Measurements from ENCODE around the gene LTB.
"Not testable (repeated sequence)": the region's sequence is repeated elsewhere in the genome, so short reads cannot be mapped to it uniquely, and the experiment has no call there.

The LTB gene

DNA sequence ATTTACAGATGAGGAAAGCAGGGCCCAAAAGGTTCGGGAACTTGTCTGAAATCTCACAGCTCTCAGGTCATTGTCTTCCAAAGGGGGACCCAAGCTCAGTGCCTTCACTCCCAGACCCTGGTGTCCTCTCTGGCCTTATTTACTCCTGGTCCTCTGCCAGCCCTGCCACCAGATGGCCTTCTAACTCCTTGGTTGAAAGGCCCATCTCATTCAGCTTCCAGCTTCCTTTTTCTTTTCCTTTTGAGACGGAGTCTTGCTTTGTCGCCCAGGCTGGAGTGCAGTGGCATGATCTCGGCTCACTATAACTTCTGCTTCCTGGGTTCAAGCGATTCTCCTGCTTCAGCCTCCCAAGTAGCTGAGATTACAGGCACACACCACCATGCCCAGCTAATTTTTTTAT is 30.9 kb downstream of the LTB start:
- not testable (repeated sequence) for DNase-seq (ENCODE audit: low read depth in 2 of 2)

DNA sequence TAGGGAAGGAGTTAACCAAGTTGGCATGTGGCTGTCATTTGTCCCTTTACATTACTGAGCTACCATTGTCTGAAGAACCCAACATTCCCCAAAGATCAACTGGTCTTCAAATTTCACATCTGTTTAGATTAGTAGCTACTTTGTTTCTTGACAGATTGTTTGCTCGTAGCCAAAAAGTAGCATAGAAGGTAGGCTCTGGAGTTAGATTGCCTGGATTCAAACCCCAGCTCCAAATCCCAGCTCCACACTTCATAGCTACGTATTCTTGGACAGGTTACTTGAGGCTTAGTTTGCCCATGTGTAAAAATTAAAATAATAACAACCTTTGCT is 33.7 kb downstream of the LTB start:
- DNase-seq (ENCODE audit: low read depth in 2 of 2) = no peak

- no peak for DNase-seq (ENCODE audit: low read depth in 2 of 2)
Observed at GRCh38 chr6:31547727-31548543, 34.3 kb downstream of the LTB start.

- DNase-seq (ENCODE audit: low read depth in 2 of 2) = peak; percentile 89 to 90
Observed at GRCh38 chr6:31546958-31547726, 35.1 kb downstream of the LTB start, which contains the start of gene NFKBIL1. TSS of gene NFKBIL1 (plus strand) at chr6:31547608. CDS start at chr6:31547695, 87 bp downstream.

- peak; percentile 83 to 88 for DNase-seq (ENCODE audit: low read depth in 2 of 2)
Observed at GRCh38 chr6:31546339-31546957, 35.8 kb downstream of the LTB start, which contains the start of gene ATP6V1G2. TSS of gene ATP6V1G2 (minus strand) at chr6:31546608. CDS start at chr6:31546559, 49 bp downstream.

DNA sequence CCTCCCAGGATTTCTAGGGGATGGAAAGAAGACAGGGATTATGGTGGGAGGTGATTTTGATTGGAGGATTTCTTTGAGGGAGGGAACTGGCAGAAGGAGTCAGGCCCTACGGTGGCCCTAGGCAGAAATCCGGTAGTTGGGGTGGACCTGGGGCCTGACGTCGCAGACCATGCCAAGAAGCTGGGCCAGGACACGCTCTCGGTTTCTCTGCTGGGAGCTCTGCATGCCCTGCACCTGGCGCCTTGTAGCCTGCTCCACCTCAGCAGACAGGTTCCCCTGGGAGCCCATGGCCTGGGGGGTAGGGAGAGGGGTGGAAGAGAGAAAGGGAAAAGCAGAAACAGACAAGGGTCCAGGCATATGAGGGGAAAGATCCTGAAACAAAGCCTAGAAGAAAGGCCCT is 36.9 kb downstream of the LTB start:
- DNase-seq (ENCODE audit: low read depth in 2 of 2) = no peak

- no peak for DNase-seq (ENCODE audit: low read depth in 2 of 2)
Observed at GRCh38 chr6:31544676-31545075, 37.5 kb downstream of the LTB start.

GRCh38 chr6:31543639-31544038 is 38.6 kb downstream of the LTB start:
- DNase-seq (ENCODE audit: low read depth in 2 of 2) = no peak

DNA sequence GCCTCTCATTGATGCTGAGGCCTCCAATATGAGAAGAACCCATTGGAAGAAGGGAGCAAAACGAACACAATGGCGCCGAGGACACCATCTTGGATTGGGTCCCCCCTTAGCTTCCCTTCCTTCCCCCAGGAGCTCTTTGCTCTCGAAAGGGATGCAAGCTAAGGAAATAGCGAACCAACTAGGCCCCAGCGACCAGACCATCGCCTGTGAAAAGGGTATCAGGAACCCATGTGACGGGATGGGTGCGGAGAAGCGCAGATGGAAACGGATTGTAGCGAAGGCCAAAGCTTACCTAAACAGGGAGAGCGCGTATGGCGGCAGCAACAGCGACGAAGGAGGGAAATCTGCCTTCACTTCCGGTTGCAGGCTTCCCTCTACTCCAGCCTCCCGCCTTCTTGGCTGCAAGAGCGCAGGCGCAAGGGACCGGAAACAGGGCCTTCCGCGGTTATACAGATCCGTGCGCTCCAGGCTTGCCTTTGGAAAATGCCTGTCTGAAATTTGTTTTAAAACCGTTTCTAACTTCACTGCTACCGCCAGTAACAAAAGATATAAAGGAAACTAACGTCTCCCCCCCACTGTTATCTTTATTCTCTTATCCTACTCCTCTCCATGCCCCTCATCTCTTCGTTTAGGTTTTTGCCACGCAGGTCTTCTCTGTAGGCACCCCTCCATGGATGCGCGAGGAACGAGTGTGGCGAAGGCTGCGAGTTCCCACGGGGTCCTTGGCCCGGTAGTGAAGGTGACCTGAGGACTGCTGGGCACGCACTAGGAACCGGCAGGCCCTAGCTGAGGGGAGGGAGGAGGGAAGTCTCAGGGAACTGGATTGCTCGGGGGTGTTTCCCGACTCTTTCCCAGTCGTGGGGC is 40.3 kb downstream of the LTB start, which contains the start of gene DDX39B:
DDX39B (minus strand) TSS at position 346 of the 864 bp plus-strand sequence. CDS start 1,471 bp downstream, outside the sequence.
- peak; percentile 89 to 91 for DNase-seq (ENCODE audit: low read depth in 2 of 2)

DNA sequence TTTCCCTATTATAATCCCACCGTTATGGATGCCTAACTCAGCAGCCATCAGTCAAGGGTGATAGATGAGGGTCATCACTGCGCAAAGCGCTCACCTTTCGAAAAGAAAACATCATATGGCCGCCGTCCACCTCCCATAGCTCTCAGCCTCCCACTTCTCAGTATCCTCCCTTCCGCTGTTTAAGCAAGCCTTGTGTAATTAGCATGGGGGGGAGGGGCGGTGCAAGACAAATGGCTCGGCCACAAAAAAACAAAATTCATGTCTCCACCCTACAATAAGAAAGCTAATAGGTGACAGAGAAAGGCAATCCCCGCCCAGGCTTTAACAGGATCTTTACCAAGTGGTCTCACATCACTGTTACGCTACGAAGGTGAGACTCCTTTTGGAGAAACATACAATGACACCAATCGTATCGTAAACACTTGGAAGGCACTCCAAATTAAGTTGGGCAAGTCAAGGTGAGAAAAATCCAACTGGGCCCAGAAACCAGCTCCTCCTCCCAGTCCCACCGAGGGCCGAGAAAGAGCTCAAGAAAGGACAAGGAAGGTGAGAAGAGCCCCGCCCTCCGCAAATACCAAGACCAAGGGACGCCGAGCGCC is 41.1 kb downstream of the LTB start:
- peak in 1 of 2 donors; percentile 37 for DNase-seq (ENCODE audit: low read depth in 2 of 2)

- no peak for DNase-seq (ENCODE audit: low read depth in 2 of 2)
Observed at GRCh38 chr6:31540640-31541039, 41.6 kb downstream of the LTB start.

- DNase-seq (ENCODE audit: low read depth in 2 of 2) = no peak
Observed at GRCh38 chr6:31538805-31539400, 43.3 kb downstream of the LTB start.

- no peak for DNase-seq (ENCODE audit: low read depth in 2 of 2)
Observed at GRCh38 chr6:31535538-31536324, 46.5 kb downstream of the LTB start.

DNA sequence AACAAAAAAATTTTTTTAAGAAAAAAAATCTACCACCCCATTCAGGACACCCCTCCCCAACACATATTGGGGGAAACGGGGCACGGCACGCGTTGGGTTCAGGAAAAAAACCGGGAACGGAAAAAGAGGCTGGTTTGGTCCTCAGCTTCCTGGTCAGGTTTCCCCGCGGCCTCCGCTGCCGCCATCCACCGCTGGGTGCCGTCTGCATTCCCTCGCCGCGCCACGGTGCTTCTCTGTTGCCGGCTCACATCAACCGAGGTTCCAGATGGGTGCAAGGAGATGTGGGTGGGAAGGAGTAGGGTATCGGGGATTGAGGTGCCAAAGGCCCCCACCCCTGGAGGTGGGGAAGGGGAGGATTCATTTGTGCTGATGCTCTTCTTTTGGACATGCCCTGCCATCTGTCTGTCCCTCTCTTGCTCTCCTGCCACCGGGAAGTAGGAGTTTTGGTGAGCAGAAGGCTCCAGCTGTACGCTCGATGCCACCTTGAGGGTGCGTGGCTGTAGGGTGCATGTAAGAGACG is 47.6 kb downstream of the LTB start:
- DNase-seq (ENCODE audit: low read depth in 2 of 2) = no peak

DNA sequence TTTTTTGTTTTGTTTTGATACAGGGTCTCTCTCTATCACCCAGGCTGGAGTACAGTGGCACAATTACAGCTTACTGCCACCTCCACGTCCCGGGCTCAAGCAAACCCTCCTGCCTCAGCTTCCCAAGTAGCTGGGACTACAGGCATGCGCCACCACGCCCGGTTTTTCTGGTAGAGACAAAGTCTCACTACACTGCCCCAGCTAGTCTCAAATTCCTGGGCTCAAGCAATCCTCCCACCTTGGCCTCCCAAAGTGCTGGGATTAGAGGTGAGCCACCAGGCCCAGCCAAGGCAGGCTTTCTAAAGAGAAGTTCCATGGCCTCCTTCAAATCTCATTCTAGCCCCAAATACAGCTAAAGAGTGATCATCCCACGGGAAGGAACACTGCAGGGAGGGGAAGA is 48.2 kb downstream of the LTB start:
- no peak for DNase-seq (ENCODE audit: low read depth in 2 of 2)

GRCh38 chr6:31533455-31533841 is 48.8 kb downstream of the LTB start:
- DNase-seq (ENCODE audit: low read depth in 2 of 2) = no peak

- no peak for DNase-seq (ENCODE audit: low read depth in 2 of 2)
Observed at GRCh38 chr6:31532644-31533454, 49.4 kb downstream of the LTB start.

GRCh38 chr6:31531771-31532643 is 50.2 kb downstream of the LTB start:
- DNase-seq (ENCODE audit: low read depth in 2 of 2) = no peak
